Vagina (tissue), 2 donors: ENCODE measurements around the gene RIPOR1. TPM values are rescaled to one million over a fixed set of nuclear protein-coding genes. Genes with fewer than 3 reads are reported as not detected.

Experiments used
- DNase-seq, 2 donors: peaks; one replicate each; pipeline ENCODE4 v3.0.0-alpha.2; 2017; ENCODE audit errors: extremely low spot score in 2 of 2
- H3K27ac ChIP-seq: fragments of 200-600 bp; sonication (generic); one replicate; pipeline ENCODE4 v1.5.1; 2019
- H3K27me3 ChIP-seq: fragments of 200-600 bp; sonication (generic); one replicate; pipeline ENCODE4 v1.5.1; 2019
- H3K36me3 ChIP-seq, 2 donors: fragments of 200-600 bp; sonication (generic); one replicate each; pipeline ENCODE4 v1.5.1; 2017 to 2019
- H3K4me1 ChIP-seq: fragments of 200-600 bp; sonication (generic); one replicate; pipeline ENCODE4 v1.5.1; 2019
- H3K4me3 ChIP-seq, 2 donors: fragments of 200-600 bp; sonication (generic); 1 replicate in 1 of 2; 2 replicates in 1 of 2; pipeline ENCODE4 v1.5.1; 2016 to 2019
- H3K9me3 ChIP-seq: fragments of 200-600 bp; sonication (generic); one replicate; pipeline ENCODE4 v1.5.1; 2019
- CTCF ChIP-seq, 3 experiments: fragments of 450-650 bp in 2 of 3; fragments of 200-600 bp in 1 of 3; sonication (generic) in 1 of 3; IDR thresholded peaks; one replicate each; pipeline ENCODE4 v1.5.1; 2017 to 2019; ENCODE audit warnings: antibody characterized with exemption in 3 of 3, mild to moderate bottlenecking in 2 of 3, moderate library complexity in 2 of 3
- POLR2A ChIP-seq, 2 donors: fragments of 450-650 bp; IDR thresholded peaks; one replicate each; pipeline ENCODE4 v1.6.1; 2017; ENCODE audit warnings: antibody characterized with exemption in 2 of 2, mild to moderate bottlenecking in 2 of 2, moderate library complexity in 2 of 2
- POLR2AphosphoS5 ChIP-seq, 2 donors: sonication (generic); formaldehyde crosslinking; IDR thresholded peaks; one replicate each; pipeline ENCODE4 v1.9.0; 2017; ENCODE audit warnings: antibody characterized with exemption in 2 of 2, mild to moderate bottlenecking in 2 of 2, low read depth in 1 of 2; ENCODE audit not compliant: insufficient read depth in 1 of 2
- intact Hi-C: fragments of 100-400 bp; cut with DNase I; formaldehyde crosslinking; loops from one replicate; pipeline ENCODE4 v1.15.1; 2023
- total RNA-seq: library from RNA; depleted of rRNA; stranded (reverse); fragments of >200 nt; gene quantifications from one replicate; pipeline ENCODE4 v1.2.3, GENCODE V29; 2016

RIPOR1 gene
- total RNA-seq, 1 donor from 2014 or later: 54.8 TPM

- DNase-seq: no peak
- Histone ChIP-seq H3K9me3 (no peaks in the 10 kb centered on the region), H3K4me1 (peaks cover 39% of the 10 kb centered on the region), H3K27me3 (no peaks in the 10 kb centered on the region), H3K4me3 (no peak overlapping the region), H3K27ac (no peak overlapping the region), H3K36me3 (no peaks in the 10 kb centered on the region)
- TF ChIP-seq CTCF (IDR thresholded peaks at IDR 0.05) (no peak), POLR2AphosphoS5 (IDR thresholded peaks at IDR 0.05; ENCODE audit: insufficient read depth in 1 of 2, low read depth in 1 of 2) (no peak), POLR2A (IDR thresholded peaks at IDR 0.05) (no peak)
- intact Hi-C loops: no loop called here
Observed at GRCh38 chr16:67526149-67526791, 2.4 kb upstream of the RIPOR1 start.

- Histone ChIP-seq H3K27ac (peak overlapping the region; percentile 91), H3K36me3 (no peaks in the 10 kb centered on the region), H3K4me3 (peak overlapping the region; percentile 79 to 98), H3K9me3 (no peaks in the 10 kb centered on the region), H3K4me1 (peaks cover 39% of the 10 kb centered on the region), H3K27me3 (no peaks in the 10 kb centered on the region)
- no peak for DNase-seq
- TF ChIP-seq CTCF (IDR thresholded peaks at IDR 0.05) (no peak), POLR2A (IDR thresholded peaks at IDR 0.05) (peak in 1 of 2 donors; percentile 55), POLR2AphosphoS5 (IDR thresholded peaks at IDR 0.05; ENCODE audit: insufficient read depth in 1 of 2, low read depth in 1 of 2) (peak in 1 of 2 donors; percentile 2)
- intact Hi-C loops: no loop called here
Observed at GRCh38 chr16:67528870-67529581, 397 bp downstream of the RIPOR1 start.

GRCh38 chr16:67529582-67530012, 968 bp downstream of the RIPOR1 start:
- Histone ChIP-seq H3K9me3 (no peaks in the 10 kb centered on the region), H3K4me1 (peaks cover 39% of the 10 kb centered on the region), H3K4me3 (peak overlapping the region; percentile 79 to 98), H3K36me3 (no peaks in the 10 kb centered on the region), H3K27ac (peak overlapping the region; percentile 91), H3K27me3 (no peaks in the 10 kb centered on the region)
- TF ChIP-seq POLR2A (IDR thresholded peaks at IDR 0.05) (no peak), POLR2AphosphoS5 (IDR thresholded peaks at IDR 0.05; ENCODE audit: insufficient read depth in 1 of 2, low read depth in 1 of 2) (no peak), CTCF (IDR thresholded peaks at IDR 0.05) (no peak)
- peak in 1 of 2 donors; percentile 87 for DNase-seq
- intact Hi-C loops: no loop called here

- Histone ChIP-seq H3K27me3 (no peaks in the 10 kb centered on the region), H3K4me3 (peak overlapping the region; percentile 79 to 98), H3K4me1 (peaks cover 43% of the 10 kb centered on the region), H3K9me3 (no peaks in the 10 kb centered on the region), H3K27ac (peak overlapping the region; percentile 91), H3K36me3 (no peaks in the 10 kb centered on the region)
- no peak for TF ChIP-seq CTCF (IDR thresholded peaks at IDR 0.05)
- peak in 1 of 2 donors; percentile 67 for TF ChIP-seq POLR2A (IDR thresholded peaks at IDR 0.05)
- TF ChIP-seq POLR2AphosphoS5 (IDR thresholded peaks at IDR 0.05; ENCODE audit: insufficient read depth in 1 of 2, low read depth in 1 of 2): peak in 1 of 2 donors; percentile 82
- intact Hi-C loops: no loop called here
- DNase-seq: peak in 1 of 2 donors; percentile 91
Observed at GRCh38 chr16:67530013-67530939, 1.6 kb downstream of the RIPOR1 start.
